MM.1S (cell line): Measurements from ENCODE around the gene CCDC86.

Source experiments
- DNase-seq: peaks from one replicate; pipeline ENCODE4 v3.0.0-alpha.2; 2015
- H2AFZ ChIP-seq: fragments of 300-600 bp; sonication (generic); 2 replicates; pipeline ENCODE4 v1.6.0; 2016; ENCODE audit warnings: antibody characterized with exemption, low read length
- H3F3A ChIP-seq: fragments of 300-600 bp; sonication (generic); 2 replicates; pipeline ENCODE4 v1.6.1; 2016; ENCODE audit warnings: mild to moderate bottlenecking, antibody characterized with exemption, low read length, moderate library complexity, mixed read lengths; ENCODE audit not compliant: insufficient read depth
- H3K27ac ChIP-seq: fragments of 300-600 bp; sonication (generic); 2 replicates; pipeline ENCODE4 v1.5.1; 2016; ENCODE audit warnings: mild to moderate bottlenecking, low read length
- H3K27me3 ChIP-seq: fragments of 300-600 bp; sonication (generic); replicated peaks from 2 replicates; pipeline ENCODE4 v1.6.0; 2016; ENCODE audit warnings: low read length; ENCODE audit not compliant: insufficient read depth
- H3K36me3 ChIP-seq: fragments of 300-600 bp; sonication (generic); replicated peaks from 2 replicates; pipeline ENCODE4 v1.6.1; 2016; ENCODE audit warnings: mild to moderate bottlenecking, low read length, mixed read lengths; ENCODE audit not compliant: insufficient read depth
- H3K4me1 ChIP-seq: fragments of 300-600 bp; sonication (generic); 2 replicates; pipeline ENCODE4 v1.6.1; 2016; ENCODE audit warnings: low read length, mixed read lengths
- H3K4me2 ChIP-seq: fragments of 300-600 bp; sonication (generic); 2 replicates; pipeline ENCODE4 v1.6.0; 2016; ENCODE audit warnings: low read depth, low read length
- H3K4me3 ChIP-seq: fragments of 300-600 bp; sonication (generic); 2 replicates; pipeline ENCODE4 v1.5.1; 2016; ENCODE audit warnings: low read length, mixed read lengths
- H3K79me2 ChIP-seq: fragments of 300-600 bp; sonication (generic); 2 replicates; pipeline ENCODE4 v1.6.1; 2016; ENCODE audit warnings: mixed run types, low read length, mixed read lengths
- H3K9ac ChIP-seq: fragments of 300-600 bp; sonication (generic); 2 replicates; pipeline ENCODE4 v1.6.1; 2016; ENCODE audit warnings: low read length, mixed read lengths
- H3K9me2 ChIP-seq: fragments of 300-600 bp; sonication (generic); replicated peaks from 2 replicates; pipeline ENCODE4 v1.6.1; 2016; ENCODE audit warnings: mild to moderate bottlenecking, low read length, mixed read lengths; ENCODE audit not compliant: insufficient read depth
- H3K9me3 ChIP-seq: fragments of 300-600 bp; sonication (generic); replicated peaks from 2 replicates; pipeline ENCODE4 v1.6.1; 2016; ENCODE audit warnings: mild to moderate bottlenecking, low read length, mixed read lengths; ENCODE audit not compliant: insufficient read depth
- H4K20me1 ChIP-seq: fragments of 300-600 bp; sonication (generic); 2 replicates; pipeline ENCODE4 v1.6.1; 2016; ENCODE audit warnings: mild to moderate bottlenecking, low read length, moderate library complexity, mixed read lengths; ENCODE audit not compliant: insufficient read depth
- CTCF ChIP-seq: fragments of 300-600 bp; sonication (generic); IDR thresholded peaks from 2 replicates; pipeline ENCODE4 v1.5.1; 2016; ENCODE audit warnings: antibody characterized with exemption, low read length, mixed read lengths
- EZH2 ChIP-seq: fragments of 300-600 bp; sonication (generic); optimal IDR thresholded peaks from 2 replicates; pipeline ENCODE3; 2017; ENCODE audit warnings: low read depth, mild to moderate bottlenecking, antibody characterized with exemption, low read length, mixed read lengths
- EZH2phosphoT487 ChIP-seq: fragments of 300-600 bp; sonication (generic); IDR thresholded peaks from 2 replicates; pipeline ENCODE4 v1.6.1; 2018; ENCODE audit warnings: antibody characterized with exemption, low read length

Gene CCDC86

GRCh38 chr11:60844870-60845221 lies 2.9 kb downstream of the CCDC86 start:
- H3K79me2 ChIP-seq = peaks cover 82% of the 10 kb centered on the region
- peak overlapping the region; percentile 92 for H3K4me3 ChIP-seq
- H3K9ac ChIP-seq = peak overlapping the region; percentile 97
- no peak overlapping the region for H2AFZ ChIP-seq
- TF ChIP-seq CTCF (no peak), EZH2phosphoT487 (no peak), EZH2 (no peak)
- peak overlapping the region; percentile 94 for H3K4me2 ChIP-seq
- DNase-seq = no peak
- peaks cover 23% of the 10 kb centered on the region for H3K36me3 ChIP-seq
- no peaks in the 10 kb centered on the region for H3K27me3 ChIP-seq
- peak overlapping the region; percentile 18; the same call in 1 of the 2 replicates for H3K27ac ChIP-seq
- no peaks in the 10 kb centered on the region for H3K9me3 ChIP-seq
- peaks cover 22% of the 10 kb centered on the region for H3F3A ChIP-seq
- no peaks in the 10 kb centered on the region for H3K9me2 ChIP-seq
- peaks cover 28% of the 10 kb centered on the region for H3K4me1 ChIP-seq
- no peaks in the 10 kb centered on the region for H4K20me1 ChIP-seq

DNA sequence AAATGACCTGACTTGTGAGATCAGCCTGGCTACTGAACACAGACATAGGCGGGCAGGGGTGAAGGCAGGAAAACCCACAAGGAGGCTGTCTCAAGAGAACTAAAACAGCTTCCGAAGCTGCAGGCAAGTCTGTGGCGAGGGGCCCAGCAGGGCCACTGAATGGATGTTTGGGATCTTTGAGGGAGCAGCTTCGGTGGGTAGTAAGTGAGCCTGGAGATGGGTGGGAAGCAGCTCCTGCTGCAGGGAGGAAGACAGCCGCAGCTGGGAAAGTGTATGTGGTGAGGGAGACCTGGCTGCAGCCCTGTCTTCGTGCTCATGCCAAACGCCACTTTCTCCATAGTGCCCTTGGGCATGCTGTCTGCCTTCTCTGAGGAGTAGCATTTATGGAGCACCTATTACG lies 3.4 kb downstream of the CCDC86 start:
- Histone ChIP-seq H3K9me2 (no peaks in the 10 kb centered on the region), H3K27ac (peak overlapping the region; percentile 18; the same call in 1 of the 2 replicates)

GRCh38 chr11:60847281-60847680 lies 5.4 kb downstream of the CCDC86 start:
- peaks cover 76% of the 10 kb centered on the region for H3K79me2 ChIP-seq
- no peak overlapping the region for H2AFZ ChIP-seq
- DNase-seq = no peak
- TF ChIP-seq EZH2 (no peak), CTCF (no peak), EZH2phosphoT487 (no peak)
- H3K36me3 ChIP-seq = peaks cover 44% of the 10 kb centered on the region
- H3K27me3 ChIP-seq = no peaks in the 10 kb centered on the region
- peaks cover 10% of the 10 kb centered on the region; the same call in 1 of the 2 replicates for H3K4me1 ChIP-seq
- no peak overlapping the region for H3K9ac ChIP-seq
- H3K27ac ChIP-seq = no peak overlapping the region
- no peak overlapping the region for H3K4me3 ChIP-seq
- H3F3A ChIP-seq = peaks cover 18% of the 10 kb centered on the region
- H3K9me2 ChIP-seq = no peaks in the 10 kb centered on the region
- no peak overlapping the region for H3K4me2 ChIP-seq
- no peaks in the 10 kb centered on the region for H3K9me3 ChIP-seq
- no peaks in the 10 kb centered on the region for H4K20me1 ChIP-seq

More for the DNA sequence above, 3.4 kb downstream of the CCDC86 start:
- no peaks in the 10 kb centered on the region for H4K20me1 ChIP-seq
- peaks cover 23% of the 10 kb centered on the region for H3F3A ChIP-seq
- H3K4me1 ChIP-seq = peaks cover 24% of the 10 kb centered on the region
- H3K27me3 ChIP-seq = no peaks in the 10 kb centered on the region
- H3K36me3 ChIP-seq = peaks cover 27% of the 10 kb centered on the region
- TF ChIP-seq EZH2 (no peak), CTCF (no peak), EZH2phosphoT487 (no peak)
- H3K9ac ChIP-seq = peak overlapping the region; percentile 97
- no peak for DNase-seq
- H3K9me3 ChIP-seq = no peaks in the 10 kb centered on the region
- H3K4me2 ChIP-seq = peak overlapping the region; percentile 94
- H3K4me3 ChIP-seq = peak overlapping the region; percentile 92
- H2AFZ ChIP-seq = no peak overlapping the region
- H3K79me2 ChIP-seq = peaks cover 84% of the 10 kb centered on the region
